GM18867 (cell line): Measurements from ENCODE around the gene GATAD2A.

Experiments
- ATAC-seq: cut with Tn5 transposase; IDR thresholded peaks from one replicate; pipeline ENCODE4 v1.9.1; 2021; ENCODE audit warnings: mild to moderate bottlenecking, moderate library complexity; ENCODE audit not compliant: unreplicated experiment

The GATAD2A gene

DNA sequence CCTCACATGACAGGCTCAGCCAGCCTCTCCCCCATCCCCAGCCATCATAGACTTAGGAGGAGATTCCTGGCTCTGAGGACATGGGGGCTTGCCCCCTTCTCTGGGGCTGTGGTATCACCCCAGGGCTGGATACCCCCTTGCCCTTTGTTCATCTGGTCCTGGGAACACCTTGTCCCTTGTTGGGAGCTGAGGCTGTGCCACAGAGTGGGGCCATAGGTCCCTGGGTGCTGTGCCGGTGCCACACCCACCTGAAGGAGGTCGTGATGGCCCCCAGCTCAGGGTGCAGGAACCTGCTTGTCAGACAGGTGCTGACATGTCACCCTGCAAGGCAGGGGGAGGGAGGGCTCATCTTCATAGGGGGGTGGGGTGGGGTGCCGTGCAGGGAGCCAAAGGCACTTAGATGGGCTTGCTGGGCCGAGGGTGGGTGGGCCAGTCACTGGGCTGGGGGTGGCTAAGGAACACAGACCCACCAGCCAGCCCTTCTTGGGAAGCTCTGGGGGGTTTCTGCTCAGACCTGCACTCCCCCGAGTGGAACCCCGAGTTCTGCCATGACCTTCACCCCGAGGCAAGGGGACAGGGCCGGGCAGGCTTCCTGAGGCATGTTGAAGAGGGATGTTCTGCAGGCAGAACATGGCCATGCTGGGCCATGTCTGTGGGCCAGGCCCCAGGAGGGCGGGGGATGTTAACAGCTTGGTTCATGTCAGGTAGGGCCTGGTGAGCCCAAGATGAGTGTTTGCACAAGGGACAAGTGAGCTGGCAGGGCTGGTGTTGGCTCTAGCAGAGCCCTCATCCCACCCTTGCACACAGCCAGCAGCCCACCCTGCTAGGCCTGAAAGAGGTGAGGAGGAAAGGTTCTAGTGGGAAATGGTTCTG is 81.8 kb downstream of the GATAD2A start:
- ATAC-seq = no peak

DNA sequence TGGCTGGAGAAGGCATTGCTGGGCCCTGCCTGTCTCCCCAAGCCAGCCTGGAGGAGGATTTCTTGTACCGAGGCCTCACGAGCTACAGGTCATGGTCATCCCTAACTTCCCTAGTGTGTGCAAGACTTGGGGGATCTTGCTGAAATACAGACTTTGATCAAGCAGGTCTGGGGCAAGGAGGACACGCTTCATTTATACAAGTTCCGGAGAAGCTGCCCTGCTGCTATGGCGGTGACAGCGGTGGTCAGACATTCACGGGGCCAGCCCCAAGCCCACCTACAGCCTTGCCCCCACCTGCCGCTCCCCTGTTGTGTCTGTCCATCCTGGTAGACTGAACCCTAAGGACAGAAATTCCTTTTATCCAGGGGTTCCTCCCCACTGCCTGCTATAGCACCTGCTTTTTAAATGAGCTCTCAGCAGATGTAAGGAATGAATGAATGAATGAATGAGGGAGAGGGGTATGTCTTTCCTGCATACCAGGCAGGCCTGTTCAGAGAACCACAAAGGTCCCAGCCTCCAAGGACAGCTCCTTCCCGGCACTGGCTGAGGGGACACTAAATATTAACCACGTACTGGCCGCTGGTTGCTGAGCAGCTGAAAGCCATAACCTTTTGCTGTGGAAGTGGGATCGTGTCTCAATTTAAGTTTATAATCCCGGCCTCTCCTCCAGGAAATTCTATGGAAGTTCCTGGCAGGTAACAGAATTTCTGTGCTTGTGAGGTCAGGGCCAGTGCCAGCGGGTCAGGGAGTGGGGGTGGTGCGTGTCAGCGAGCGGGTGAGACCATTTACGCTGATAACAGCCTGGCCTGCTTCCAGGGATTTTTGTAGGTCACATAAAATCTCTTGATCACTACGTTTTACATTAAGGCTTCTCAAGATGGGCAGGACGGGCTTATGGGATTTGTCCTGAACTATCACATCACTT is 82.7 kb downstream of the GATAD2A start:
- no peak for ATAC-seq

DNA sequence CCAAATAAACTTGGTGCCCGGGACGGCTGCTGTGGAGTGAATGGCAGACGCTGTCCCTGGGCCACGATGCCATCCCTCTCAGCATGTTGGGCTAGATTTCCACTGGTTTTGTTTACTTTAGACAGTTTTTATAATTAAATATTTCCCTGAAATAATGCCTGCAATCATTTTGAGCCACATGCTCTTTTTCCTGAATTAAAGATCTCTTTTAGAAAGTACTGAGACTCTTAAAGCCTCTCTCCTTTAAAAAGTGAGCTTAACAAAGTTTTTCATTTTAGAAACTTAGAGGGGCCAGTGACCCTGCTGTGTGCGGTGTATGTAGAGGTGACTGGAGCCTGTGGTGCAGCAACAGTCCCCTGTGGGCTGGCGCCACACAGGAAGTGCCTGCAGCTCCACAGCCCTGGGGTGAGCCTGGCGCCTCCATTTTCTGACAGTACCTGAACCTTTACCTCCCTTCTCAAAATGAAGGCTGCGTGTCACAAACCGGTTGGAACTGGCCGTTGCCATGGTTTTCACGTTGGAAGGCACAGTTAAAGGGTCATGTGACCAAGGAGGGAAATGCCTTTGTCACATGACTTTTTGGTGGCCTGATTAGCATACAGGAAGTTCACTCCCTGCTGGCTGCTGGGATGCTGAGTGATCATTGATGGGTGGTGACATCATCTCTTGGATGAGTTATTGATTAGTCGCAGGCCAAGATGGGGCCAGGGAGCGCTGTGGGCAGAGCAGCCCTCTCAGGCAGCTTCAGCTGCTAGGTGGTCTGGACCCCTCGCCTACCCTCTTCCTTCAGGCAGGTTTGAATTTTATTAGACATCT is 83.6 kb downstream of the GATAD2A start:
- ATAC-seq = peak; percentile 55

DNA sequence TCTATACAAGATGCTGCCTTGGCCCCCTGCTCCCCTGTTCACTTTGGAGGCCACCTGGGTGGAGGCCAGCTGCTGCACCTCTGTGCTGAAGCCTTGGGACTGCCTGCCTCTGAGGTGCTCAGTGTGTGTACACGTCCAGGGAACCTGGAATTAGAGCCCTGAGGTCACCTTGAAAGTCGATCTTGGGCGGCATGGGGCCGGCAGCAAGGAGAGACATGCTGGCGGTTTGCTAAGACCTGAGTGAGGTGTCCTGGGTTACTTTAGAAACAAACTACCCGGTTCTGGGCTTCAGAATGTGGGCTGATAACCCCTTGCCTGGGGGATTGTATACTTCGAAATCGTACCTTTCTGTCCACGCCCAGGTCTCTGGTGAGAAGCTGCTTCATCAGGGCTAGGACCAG is 84.3 kb downstream of the GATAD2A start:
- ATAC-seq = no peak

DNA sequence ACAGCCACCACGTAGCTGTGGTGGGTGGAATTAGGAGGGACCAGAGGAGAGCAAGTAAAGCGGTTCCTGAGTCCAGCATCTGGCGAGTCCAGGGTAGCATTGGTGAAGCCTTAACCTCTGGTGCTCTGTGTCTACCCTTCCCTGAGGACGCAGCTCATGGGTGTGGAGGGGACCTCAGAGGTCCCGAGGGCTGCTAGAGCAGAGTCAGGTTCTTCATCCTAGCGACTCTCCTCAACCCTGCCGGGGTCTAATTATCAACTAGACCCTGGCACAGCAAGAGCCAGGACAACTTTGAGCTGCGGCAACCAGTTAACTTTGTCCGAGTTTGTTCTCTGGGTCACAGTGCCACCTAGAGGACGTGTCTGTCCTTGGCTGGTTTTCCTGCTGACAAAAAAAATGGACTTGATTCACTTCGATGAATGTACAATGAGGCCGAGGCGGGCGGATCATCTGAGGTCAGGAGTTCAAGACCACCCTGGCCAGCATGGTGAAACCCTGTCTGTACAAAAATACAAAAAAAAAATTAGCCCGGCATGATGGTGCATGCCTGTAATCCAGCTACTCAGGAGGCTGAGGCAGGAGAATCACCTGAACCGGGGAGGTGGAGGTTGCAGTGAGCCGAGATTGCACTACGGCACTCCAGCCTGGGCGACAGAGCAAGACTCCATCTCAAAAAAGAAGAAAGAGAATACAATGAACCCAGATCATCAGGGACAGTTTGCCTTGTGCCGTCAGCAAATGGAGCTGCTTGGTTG is 84.9 kb downstream of the GATAD2A start:
- no peak for ATAC-seq

DNA sequence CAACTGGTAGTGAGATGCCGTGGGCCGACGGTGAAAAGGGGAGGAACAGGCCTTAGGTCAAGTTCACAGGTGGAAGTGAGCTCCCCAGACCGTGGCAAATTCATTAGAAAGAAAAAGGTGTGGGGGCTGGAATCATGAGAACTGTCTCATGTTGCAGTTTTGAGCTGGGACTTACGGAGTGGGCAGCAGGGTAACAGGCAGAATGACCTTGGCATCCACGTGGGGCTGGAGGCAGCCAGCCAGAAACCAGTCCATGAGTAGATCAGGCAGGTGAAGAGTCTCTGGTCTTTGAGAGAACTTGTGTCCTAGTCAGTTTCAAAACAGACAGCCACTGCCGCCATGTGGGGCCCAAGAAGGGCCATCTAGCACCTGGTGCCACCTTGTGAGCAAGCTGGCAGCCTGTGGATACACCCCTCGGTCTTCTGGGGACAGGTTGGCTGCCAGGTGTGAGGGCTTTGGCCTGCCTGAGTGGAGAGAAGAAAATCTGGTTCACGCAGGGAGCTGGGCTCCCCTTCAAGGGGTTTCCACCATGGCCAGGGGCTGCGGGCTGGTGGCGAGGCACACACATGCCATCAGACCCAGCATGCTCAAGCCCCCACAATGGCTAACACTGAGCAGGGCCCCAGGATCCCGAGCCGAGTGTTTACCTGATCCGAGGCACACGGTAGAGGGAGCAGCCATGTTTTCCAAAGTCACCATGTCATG is 86.0 kb downstream of the GATAD2A start:
- ATAC-seq = no peak

DNA sequence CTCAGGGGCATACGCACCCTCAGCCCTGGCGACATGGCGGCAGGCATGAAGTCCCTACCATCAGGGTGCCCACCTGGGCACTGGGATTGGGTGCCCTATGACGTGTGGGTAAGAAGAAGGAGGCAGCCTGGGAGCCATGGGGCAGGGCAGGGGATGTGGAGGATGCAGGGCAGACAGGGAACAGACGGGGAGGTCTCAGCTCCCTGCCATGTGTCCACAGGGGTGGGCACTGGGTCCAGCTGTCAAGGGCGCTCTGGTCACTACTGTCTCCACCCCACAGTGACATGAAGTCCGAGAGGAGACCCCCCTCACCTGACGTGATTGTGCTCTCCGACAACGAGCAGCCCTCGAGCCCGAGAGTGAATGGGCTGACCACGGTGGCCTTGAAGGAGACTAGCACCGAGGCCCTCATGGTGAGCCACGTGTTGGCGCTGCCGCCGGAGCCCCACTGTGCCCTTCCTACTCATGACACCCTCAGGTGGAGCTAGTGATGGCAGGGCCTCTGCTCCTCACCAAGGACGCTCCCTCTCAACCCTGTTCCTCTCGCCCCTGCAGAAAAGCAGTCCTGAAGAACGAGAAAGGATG is 86.6 kb downstream of the GATAD2A start:
- ATAC-seq = no peak

DNA sequence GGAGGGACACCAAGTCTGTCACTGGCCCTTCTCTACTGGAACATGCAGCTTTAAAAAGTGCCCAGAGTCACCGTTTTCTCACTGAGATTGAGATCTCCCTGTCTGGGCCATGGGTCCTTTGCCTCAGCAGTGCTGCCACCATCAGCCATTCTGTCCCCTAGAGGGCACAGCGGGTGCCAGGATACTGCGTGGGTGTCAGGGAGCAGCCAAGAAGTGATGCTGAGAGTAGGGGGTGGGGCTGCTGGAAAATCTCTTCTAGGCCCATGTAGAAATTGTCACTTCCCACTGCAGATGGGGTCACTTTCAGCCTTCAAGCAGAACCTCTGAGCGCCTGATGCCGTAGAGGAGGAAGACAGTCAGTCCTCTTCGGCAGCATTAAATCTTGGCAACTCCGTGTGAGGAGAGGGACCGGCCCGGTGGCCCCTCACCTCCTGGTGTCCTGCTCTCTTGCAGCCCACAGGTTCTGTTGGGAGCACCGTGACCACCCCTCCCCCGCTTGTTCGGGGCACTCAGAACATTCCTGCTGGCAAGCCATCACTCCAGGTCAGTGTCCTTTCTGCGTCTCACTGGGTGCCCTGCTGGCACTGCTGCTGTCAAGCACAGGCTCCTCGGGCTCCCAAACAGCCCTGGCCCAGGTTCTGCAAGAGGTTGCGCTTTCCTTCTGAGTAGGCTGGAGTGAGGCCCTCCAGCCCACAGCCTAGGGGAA is 88.5 kb downstream of the GATAD2A start:
- no peak for ATAC-seq

DNA sequence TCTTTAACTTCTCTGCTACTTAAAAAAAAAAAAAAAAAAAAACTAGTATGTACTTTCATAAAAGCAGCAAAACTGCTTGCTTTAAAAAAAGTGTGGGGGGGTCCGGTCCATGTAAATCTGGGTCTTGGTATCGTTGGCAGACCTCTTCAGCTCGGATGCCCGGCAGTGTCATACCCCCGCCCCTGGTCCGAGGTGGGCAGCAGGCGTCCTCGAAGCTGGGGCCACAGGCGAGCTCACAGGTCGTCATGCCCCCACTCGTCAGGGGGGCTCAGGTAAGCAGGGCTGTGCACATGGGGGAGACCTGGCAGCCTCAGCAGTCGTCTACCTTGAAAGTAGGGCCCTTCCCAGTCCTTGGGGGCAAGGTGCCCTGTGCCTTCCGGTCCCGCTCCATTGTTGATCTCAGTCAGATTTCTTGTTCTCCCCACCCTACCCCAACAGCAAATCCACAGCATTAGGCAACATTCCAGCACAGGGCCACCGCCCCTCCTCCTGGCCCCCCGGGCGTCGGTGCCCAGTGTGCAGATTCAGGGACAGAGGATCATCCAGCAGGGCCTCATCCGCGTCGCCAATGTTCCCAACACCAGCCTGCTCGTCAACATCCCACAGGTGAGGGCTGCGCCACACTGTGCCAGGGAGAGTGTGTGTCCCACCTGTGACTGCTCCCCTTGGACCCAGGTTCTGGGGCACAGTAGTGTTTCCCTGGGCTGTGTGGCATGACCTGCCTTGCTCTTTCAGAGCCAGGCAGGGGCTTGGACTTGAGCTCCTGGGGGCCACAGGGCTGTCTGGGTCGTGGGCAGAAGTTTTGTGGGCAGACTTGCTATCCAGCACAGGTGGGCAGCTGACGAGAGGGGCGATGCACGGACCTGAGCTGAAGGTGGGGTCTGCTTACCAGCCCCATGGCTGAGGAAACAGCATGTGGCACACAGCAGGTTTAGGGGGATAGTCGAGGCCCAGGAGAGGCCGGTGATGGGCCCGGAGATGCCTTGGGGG is 90.4 kb downstream of the GATAD2A start:
- ATAC-seq = no peak

DNA sequence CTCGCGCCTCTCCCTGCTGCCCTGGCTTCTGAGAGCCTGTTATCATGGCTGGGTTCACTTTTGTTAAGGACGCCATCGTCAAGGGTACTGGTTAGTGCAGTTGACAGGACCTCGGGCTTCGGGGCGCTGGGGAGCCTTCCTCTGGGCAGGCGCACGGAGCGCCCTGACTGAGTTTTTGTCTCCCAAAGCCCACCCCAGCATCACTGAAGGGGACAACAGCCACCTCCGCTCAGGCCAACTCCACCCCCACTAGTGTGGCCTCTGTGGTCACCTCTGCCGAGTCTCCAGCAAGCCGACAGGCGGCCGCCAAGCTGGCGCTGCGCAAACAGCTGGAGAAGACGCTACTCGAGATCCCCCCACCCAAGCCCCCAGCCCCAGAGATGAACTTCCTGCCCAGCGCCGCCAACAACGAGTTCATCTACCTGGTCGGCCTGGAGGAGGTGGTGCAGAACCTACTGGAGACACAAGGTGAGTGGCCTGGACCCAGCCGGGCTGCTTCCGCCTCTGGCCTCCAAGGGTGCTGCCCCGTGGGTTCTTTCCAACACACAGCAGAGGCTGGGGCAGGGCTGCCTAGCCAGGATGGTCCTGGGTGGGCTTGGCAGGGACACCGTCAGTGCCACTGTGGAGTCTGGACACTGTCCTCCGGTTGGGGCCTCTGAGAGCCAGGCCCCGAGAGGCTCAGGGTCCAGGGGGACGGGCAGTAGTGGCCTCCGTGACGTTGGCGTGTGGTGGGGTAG is 92.9 kb downstream of the GATAD2A start:
- ATAC-seq = no peak

DNA sequence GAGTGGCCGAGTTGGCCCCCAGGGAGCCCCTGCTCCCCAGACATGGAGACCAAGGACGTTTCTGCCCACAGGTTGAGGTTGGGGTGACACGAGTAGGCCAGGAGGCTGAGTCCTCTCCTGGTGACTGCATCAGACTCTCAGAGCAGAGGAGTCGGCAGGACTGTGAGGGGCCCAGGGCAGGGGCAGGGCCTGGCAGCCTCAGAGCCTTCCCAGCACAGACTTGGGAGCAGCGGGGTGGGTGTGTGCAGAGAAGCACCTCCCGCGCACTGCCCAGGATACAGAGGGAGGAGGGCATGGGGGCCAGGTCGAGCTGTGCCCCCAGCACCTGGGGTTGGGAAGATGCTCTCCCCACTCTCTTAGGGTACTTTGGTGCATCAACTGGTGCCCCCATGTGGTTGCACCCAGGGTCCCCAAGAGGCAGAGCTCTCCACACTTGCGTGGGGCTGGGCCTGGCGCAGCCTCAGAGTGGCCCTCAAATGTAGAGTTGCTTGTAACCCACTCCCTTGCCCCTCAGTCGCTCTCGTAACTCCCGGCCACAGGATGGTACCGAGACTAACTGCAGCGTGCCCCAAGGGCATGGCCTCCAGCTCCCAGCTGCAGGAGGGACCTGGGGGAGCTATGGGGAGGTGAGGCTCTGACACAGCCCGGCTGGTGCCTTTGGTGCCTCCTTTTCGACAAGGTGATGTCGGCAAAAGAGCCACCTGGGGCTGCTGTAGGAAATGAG is 94.0 kb downstream of the GATAD2A start:
- no peak for ATAC-seq

DNA sequence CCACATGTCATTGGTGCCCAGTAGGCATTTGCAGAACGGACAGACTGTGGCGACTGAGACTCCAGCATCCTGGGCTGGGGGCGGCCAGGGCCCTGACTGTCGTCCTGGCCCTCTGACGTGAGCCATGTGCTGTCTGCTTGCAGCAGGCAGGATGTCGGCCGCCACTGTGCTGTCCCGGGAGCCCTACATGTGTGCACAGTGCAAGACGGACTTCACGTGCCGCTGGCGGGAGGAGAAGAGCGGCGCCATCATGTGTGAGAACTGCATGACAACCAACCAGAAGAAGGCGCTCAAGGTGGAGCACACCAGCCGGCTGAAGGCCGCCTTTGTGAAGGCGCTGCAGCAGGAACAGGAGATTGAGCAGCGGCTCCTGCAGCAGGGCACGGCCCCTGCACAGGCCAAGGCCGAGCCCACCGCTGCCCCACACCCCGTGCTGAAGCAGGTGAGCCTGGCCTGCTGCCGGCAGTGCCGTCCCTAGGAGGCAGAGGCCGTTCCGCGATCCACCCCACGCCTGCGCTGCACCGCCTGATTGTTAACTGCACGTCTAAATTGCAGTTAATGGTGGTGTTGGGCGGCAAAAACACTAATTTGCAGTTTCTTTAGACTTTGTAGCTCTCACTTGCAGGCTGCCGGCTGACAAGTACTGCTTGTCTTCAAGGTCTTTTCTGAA is 95.6 kb downstream of the GATAD2A start:
- ATAC-seq = no peak

DNA sequence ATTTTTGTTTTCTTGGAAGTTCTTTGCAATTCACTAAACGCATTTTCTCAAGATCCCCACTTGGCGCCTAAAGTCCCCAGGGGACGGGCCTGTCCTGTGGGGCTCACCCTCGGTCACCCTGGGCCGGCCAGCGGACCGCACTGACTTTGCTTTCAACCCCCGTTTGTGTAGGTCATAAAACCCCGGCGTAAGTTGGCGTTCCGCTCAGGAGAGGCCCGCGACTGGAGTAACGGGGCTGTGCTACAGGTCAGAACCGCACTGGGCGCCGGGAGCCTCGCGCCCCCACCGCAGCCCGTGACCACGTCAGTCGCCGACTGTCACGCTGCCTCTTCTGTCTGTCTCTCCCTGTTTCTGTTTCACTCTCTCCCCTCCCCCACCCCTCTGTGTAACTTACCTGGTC is 96.3 kb downstream of the GATAD2A start:
- no peak for ATAC-seq

DNA sequence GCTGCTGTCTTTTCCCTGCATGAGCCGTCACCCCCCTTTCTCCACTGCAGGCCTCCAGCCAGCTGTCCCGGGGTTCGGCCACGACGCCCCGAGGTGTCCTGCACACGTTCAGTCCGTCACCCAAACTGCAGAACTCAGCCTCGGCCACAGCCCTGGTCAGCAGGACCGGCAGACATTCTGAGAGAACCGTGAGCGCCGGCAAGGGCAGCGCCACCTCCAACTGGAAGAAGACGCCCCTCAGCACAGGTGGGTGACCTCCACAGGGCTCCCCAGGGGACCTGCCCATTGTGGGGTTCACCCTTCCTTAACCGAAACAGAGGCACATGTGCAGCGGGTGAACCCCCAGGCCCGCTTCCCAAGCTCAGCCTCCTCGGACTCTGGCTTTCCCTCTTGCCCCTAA is 96.8 kb downstream of the GATAD2A start:
- ATAC-seq = no peak

DNA sequence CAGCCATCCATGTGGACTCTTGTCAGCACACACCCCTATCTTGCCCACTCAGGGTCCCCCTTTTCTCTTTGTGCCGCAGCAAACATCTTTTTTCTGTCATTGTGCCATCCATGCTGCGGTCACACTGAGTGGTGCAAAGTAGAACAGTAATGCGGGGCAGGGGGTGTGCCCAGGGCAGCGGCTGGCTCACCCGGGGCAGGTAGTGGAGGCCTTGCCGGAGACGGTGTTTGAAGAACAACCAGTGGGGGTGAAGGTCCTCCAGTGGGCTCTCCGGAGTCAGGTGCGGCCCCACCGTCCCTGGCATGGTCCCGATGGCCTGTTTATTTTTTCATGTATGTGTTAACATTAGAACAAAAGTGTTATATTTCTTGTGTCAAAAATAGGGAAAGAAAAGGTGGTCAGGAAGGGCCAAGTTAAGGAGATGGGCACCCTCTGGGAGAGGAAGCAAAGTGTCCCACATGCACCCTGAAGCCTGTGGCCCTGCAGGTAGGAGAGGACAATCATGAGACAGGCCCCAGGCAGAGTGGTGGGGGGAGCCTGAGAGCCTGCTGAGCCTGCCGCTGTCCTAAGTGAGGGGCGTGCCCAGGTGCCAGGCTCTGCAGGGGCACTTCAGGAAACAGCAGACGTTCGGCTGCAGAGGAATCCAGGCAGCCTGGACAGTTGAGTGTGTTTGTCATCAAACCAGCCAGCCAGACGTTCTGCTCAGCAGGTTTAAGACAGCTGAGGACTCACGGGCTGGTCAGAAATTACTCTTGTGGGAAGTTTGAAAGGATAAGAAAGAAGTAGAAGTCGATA is 97.5 kb downstream of the GATAD2A start:
- ATAC-seq = no peak
